ENCODE data around the gene GJB3. TPM values are rescaled to one million over a fixed set of nuclear protein-coding genes. Genes with fewer than 3 reads are reported as not detected.
"Not testable (repeated sequence)": the region's sequence is repeated elsewhere in the genome, so short reads cannot be mapped to it uniquely, and the experiment has no call there.

The GJB3 gene
- total RNA-seq, 1 experiment from 2014 or later, result not detected

DNA sequence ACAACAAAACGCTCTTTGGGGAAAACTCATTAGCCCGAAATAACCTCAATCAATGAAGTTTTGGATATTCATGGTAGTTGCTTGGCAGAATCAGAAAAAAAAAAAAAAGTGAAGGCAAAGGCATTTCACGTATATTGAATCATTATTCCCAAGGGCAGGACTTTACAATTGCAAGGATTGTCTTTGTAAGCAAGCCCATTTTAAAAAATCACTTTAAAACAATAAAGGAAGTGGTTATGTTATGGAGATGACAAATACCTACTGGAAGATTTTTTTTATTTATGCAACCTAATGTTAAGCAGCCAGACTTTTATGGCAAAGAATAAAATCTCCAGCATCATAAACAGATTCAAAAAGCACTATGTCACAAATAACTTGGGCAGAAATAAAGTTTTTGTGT, 12.2 kb upstream of the GJB3 start:
- H3K4me1 ChIP-seq (replicated peaks), result no peaks in the 10 kb centered on the region; the same call in 1 of the 2 replicates
- no peak for DNase-seq (ENCODE audit: low read depth in 1 of 2, low spot score in 2 of 2)
- no peak overlapping the region for H3K27ac ChIP-seq
- H3K4me3 ChIP-seq, result no peak overlapping the region
- H3K27me3 ChIP-seq (replicated peaks), result 0 out of 2 replicates have a peak, but pooled peaks cover 6% of the 10 kb centered on the region
- H3K9me3 ChIP-seq (replicated peaks), result no peaks in the 10 kb centered on the region
- H3K36me3 ChIP-seq, result no peaks in the 10 kb centered on the region

DNA sequence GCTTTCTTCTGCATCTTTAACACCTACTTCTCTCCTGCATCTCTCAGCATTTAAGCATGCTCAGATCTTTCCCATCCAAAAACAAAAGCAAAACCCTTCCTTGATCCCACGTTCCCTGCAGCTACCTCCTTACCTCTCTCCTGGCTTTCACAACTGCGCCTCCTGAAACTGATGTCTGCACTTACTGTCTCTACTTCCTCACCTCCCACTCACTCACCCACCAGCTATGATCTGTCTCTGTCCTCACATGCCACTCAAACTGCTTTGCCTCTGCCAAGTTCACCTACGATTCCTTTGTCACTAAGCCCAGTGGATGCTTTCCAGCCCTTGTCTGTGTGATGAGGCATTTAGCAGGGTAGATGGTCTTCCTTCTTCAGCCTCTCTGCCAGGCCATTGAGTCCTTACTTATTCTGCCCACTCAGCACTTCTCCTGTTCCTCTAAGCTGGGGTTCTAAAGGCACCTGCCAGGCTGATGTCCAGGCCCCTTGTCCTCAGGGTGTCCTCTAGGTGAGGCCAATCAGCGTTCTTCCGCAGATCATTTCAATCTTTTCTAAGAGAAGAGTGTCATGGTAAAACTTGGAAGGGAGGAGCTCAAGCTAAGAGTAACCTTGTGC, 10.0 kb upstream of the GJB3 start:
- no peak overlapping the region for H3K27ac ChIP-seq
- no peaks in the 10 kb centered on the region for H3K36me3 ChIP-seq
- H3K27me3 ChIP-seq (replicated peaks), result peaks cover 9% of the 10 kb centered on the region; the same call in 1 of the 2 replicates
- no peaks in the 10 kb centered on the region for H3K4me1 ChIP-seq (replicated peaks)
- no peaks in the 10 kb centered on the region for H3K9me3 ChIP-seq (replicated peaks)
- H3K4me3 ChIP-seq, result no peak overlapping the region
- no peak for DNase-seq (ENCODE audit: low read depth in 1 of 2, low spot score in 2 of 2)

DNA sequence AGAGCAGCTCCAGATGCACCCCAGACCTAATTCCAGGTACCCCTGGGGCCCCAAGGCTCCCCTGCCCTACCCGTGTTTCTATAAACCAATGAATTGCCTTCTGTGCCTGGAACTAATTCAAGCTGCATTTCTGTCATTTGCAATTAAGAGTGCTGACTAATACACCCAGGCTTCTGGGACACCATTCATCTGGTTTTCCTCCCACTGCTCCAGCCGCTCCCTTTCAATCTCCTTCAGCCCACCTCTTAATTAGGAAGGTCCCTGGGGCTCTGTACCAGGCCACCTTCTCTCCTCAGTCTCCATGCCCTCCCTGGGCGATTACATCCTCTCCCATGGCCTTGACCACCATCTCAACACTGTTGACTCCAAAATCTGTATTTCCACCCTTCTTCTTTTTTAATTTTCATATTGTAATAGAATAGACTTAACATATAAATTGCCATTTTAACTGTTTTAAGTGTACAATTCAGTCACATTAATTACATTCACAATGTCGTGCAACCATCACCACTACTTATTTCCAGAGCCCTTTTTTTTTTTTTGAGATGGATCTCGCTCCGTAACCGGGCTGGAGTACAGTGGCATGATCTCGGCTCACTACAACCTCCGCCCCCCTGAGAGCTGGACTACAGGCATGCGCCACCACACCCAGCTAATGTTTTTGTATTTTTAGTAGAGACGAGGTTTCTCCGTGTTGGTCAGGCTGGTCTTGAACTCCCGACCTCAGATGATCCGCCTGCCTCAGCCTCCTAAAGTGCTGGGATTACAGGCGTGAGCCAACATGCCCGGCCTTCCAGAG, 9.2 kb upstream of the GJB3 start:
- Histone ChIP-seq H3K9me3 (replicated peaks) (no peaks in the 10 kb centered on the region), H3K36me3 (no peaks in the 10 kb centered on the region), H3K4me1 (replicated peaks) (no peaks in the 10 kb centered on the region), H3K27ac (no peak overlapping the region), H3K4me3 (no peak overlapping the region), H3K27me3 (replicated peaks) (peaks cover 14% of the 10 kb centered on the region; the same call in 1 of the 2 replicates)
- no peak for DNase-seq (ENCODE audit: low read depth in 1 of 2, low spot score in 2 of 2)

DNA sequence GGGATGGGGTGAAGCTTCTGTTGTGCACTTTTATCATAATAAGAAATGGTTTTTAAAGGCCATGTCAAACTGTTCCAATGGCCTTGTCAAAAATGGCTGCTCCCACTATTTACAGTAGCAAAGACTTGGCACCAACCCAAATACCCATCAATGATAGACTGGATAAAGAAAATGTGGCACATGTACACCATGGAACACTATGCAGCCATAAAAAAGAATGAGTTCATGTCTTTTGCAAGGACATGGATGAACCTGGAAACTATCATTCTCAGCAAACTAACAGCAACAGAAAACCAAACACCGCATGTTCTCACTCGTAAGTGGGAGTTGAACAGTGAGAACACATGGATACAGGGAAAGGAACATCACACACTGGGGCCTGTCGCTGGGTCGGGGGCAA, 7.9 kb upstream of the GJB3 start:
- H3K9me3 ChIP-seq (replicated peaks); H3K4me3 ChIP-seq; H3K4me1 ChIP-seq (replicated peaks); DNase-seq (ENCODE audit: low read depth in 1 of 2, low spot score in 2 of 2); H3K27ac ChIP-seq; H3K36me3 ChIP-seq: not testable (repeated sequence)
- peaks cover 14% of the 10 kb centered on the region for H3K27me3 ChIP-seq (replicated peaks)

DNA sequence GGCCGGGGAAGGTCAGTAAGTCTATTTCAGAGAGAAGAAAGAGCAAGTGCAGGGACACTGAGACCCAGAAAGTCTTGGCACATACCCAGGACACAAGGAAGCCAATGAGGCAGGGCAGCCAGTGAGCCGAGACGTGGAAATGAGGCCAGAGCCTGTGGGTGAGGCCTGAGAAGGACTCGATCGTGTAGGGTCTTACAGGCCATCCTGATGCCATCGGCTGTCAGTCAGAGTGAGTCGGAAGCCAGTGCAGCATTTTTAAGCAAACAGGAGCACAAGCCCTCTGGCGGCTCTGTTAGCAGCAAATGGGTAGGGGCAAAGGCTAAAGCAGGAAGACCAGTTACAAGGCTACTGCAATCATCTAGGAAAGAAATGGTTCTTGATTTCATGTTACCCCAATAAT, 6.1 kb upstream of the GJB3 start:
- no peaks in the 10 kb centered on the region for H3K4me1 ChIP-seq (replicated peaks)
- no peak overlapping the region for H3K4me3 ChIP-seq
- no peak for DNase-seq (ENCODE audit: low read depth in 1 of 2, low spot score in 2 of 2)
- peaks cover 25% of the 10 kb centered on the region for H3K27me3 ChIP-seq (replicated peaks)
- no peaks in the 10 kb centered on the region for H3K9me3 ChIP-seq (replicated peaks)
- H3K36me3 ChIP-seq, result no peaks in the 10 kb centered on the region
- H3K27ac ChIP-seq, result no peak overlapping the region

DNA sequence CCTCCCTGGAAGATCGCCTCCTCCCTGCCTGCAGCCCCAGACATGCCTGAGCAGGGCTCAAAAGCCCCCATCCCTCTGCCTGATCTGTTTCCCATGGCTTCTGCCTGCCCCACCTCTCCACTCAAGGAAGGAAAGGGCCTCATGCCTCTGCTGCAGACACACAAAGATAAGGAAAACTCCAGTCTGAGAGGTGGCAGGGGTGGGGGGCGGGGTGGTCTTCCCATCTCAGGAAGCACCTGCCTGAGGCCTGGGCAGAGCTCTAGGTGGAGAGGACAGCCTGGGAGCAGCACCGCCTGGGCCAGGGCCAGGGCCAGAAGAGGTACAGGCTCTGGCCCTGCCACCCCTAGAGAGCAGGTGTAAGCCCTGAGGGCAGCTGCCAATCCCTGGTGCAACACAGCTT, 4.1 kb upstream of the GJB3 start:
- Histone ChIP-seq H3K4me3 (no peak overlapping the region), H3K4me1 (replicated peaks) (0 out of 2 replicates have a peak, but pooled peaks cover 5% of the 10 kb centered on the region), H3K27ac (no peak overlapping the region), H3K27me3 (replicated peaks) (peaks cover 43% of the 10 kb centered on the region), H3K36me3 (no peaks in the 10 kb centered on the region), H3K9me3 (replicated peaks) (no peaks in the 10 kb centered on the region)
- DNase-seq (ENCODE audit: low read depth in 1 of 2, low spot score in 2 of 2), result no peak

DNA sequence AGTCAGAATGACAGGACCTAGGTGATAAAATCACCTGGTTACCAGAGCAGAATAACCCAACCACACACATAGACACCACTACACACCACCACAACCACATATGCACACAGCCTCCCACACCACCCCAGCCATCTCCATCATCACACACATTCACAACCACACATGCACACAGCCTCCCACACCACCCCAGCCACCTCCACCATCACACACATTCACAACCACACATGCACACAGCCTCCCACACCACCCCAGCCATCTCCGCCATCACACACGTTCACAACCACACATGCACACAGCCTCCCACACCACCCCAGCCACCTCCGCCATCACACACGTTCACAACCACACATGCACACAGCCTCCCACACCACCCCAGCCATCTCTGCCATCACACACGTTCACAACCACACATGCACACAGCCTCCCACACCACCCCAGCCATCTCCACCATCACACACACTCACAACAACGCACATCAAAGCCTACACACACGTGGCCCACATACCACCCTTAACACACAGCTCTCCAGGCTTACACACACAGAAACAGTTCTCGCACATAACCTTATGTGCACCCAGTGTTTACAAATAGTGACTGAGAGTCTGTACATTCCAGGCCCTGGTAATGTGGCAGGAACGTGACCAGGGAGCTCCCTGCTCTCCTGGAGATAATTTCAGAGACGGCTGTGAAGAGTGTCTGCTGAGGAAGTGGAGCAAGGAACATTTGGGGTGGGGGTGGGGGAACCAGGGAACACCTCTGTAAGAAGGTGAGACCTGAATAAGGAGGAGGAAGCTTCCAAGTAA, 3.3 kb upstream of the GJB3 start:
- Histone ChIP-seq H3K27ac (no peak overlapping the region), H3K27me3 (replicated peaks) (peaks cover 50% of the 10 kb centered on the region), H3K4me1 (replicated peaks) (0 out of 2 replicates have a peak, but pooled peaks cover 5% of the 10 kb centered on the region), H3K36me3 (no peaks in the 10 kb centered on the region), H3K4me3 (no peak overlapping the region), H3K9me3 (replicated peaks) (no peaks in the 10 kb centered on the region)
- DNase-seq (ENCODE audit: low read depth in 1 of 2, low spot score in 2 of 2), result no peak

DNA sequence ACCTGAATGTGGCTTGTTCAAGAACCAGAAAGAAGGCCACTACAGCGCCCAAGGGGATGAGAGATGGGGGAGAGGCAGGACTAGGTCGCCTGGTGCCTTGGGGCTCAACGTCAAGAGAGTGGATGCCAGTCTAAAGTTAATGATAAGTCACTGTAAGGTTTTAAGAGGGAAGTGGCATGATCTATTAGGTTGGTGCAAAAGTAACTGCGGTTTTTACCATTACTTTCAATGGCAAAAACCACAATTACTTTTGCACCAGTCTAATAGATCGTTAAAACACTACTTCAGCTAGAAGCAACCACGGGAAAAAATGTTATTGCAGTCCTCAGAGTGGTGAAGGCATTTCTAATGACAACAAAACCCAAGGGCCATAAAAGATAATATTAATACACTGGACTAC, 2.6 kb upstream of the GJB3 start:
- Histone ChIP-seq H3K27me3 (replicated peaks) (peaks cover 50% of the 10 kb centered on the region), H3K9me3 (replicated peaks) (no peaks in the 10 kb centered on the region), H3K4me3 (no peak overlapping the region), H3K36me3 (no peaks in the 10 kb centered on the region), H3K27ac (no peak overlapping the region), H3K4me1 (replicated peaks) (0 out of 2 replicates have a peak, but pooled peaks cover 5% of the 10 kb centered on the region)
- DNase-seq (ENCODE audit: low read depth in 1 of 2, low spot score in 2 of 2), result no peak

DNA sequence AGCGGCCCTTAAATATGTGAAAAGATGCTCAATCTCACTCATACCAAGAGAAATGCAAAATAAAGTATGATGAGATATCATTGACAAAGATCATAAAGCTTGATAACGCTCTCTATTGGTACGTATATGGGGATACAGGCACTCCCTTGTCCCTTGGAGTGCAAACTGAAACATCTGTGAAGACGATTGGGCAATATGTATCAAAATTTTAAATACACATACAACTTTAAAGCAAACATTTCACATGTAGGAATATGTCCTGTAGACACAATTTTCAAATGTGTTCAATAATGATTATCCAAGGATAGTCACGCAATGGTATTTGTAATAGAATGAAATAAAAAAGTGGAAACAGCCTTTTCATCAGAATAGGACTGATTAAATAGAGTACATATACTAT, 2.0 kb upstream of the GJB3 start:
- no peak overlapping the region for H3K27ac ChIP-seq
- DNase-seq (ENCODE audit: low read depth in 1 of 2, low spot score in 2 of 2), result no peak
- no peak overlapping the region for H3K4me3 ChIP-seq
- no peaks in the 10 kb centered on the region for H3K9me3 ChIP-seq (replicated peaks)
- no peaks in the 10 kb centered on the region for H3K36me3 ChIP-seq
- H3K4me1 ChIP-seq (replicated peaks), result 0 out of 2 replicates have a peak, but pooled peaks cover 5% of the 10 kb centered on the region
- peaks cover 50% of the 10 kb centered on the region for H3K27me3 ChIP-seq (replicated peaks)

DNA sequence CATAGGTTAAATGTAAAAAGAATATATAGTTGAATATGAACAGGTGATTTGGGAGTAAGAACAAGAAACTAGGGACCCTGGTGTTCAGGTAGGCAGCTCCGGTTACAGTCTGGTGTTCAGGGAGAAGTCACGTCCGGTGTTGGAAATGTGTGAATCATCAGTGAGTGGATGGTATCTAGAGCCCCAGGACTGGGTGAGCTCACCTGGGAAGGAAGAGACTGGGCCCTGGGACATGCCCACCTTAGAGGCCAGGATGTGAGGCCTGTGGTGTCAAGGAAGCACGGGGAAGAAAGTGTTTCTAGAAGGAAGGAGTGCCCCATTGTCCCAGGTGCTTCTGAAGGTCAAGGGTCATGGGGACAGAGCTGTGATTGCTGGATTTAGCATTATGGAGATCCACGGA, 1.5 kb upstream of the GJB3 start:
- no peak overlapping the region for H3K27ac ChIP-seq
- H3K4me1 ChIP-seq (replicated peaks), result 0 out of 2 replicates have a peak, but pooled peaks cover 5% of the 10 kb centered on the region
- H3K27me3 ChIP-seq (replicated peaks), result peaks cover 50% of the 10 kb centered on the region
- DNase-seq (ENCODE audit: low read depth in 1 of 2, low spot score in 2 of 2), result no peak
- H3K36me3 ChIP-seq, result no peaks in the 10 kb centered on the region
- H3K9me3 ChIP-seq (replicated peaks), result no peaks in the 10 kb centered on the region
- no peak overlapping the region for H3K4me3 ChIP-seq

DNA sequence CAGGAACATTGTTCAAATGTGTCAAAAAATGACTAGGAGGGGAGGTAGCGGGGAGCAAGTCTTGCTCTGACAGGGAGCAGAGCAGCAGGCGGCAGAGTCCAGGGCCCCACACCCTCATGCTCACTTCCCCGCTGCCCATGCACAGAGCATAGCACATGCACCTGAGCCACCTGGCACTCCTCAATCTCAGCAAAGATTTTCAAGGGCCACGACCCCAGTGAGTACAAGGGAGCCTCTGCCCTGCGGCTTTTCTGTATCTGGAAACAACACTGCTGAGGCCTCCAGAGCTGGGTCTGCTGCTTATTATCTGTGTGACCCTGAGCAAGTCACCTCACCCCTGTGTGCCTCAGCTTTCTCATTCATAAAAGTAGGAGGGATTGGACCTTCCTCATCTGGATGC, 1.1 kb upstream of the GJB3 start:
- Histone ChIP-seq H3K27me3 (replicated peaks) (peaks cover 52% of the 10 kb centered on the region), H3K27ac (no peak overlapping the region), H3K36me3 (no peaks in the 10 kb centered on the region), H3K4me1 (replicated peaks) (0 out of 2 replicates have a peak, but pooled peaks cover 5% of the 10 kb centered on the region), H3K4me3 (no peak overlapping the region), H3K9me3 (replicated peaks) (no peaks in the 10 kb centered on the region)
- DNase-seq (ENCODE audit: low read depth in 1 of 2, low spot score in 2 of 2), result no peak

DNA sequence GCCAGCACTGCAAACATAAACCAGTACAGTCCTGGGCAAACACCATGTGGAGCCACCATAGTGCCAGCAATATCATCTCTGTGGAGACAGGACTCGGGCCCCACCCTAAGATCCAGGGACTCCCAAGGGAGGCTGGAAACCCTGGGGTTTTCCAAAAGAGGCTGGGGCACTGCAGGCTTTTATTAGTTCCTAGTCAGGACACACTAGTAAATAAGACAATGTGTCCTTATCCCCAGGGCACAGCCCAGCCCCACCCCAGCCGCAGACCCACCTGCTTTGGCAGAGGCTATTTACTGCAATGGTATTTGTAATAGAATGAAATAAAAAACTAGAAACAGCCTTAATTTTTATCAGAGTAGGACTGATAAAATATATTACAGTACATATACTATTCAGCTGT, 486 bp upstream of the GJB3 start:
- H3K4me1 ChIP-seq (replicated peaks), result 0 out of 2 replicates have a peak, but pooled peaks cover 5% of the 10 kb centered on the region
- peaks cover 52% of the 10 kb centered on the region for H3K27me3 ChIP-seq (replicated peaks)
- no peaks in the 10 kb centered on the region for H3K9me3 ChIP-seq (replicated peaks)
- no peak overlapping the region for H3K27ac ChIP-seq
- no peaks in the 10 kb centered on the region for H3K36me3 ChIP-seq
- DNase-seq (ENCODE audit: low read depth in 1 of 2, low spot score in 2 of 2), result no peak
- no peak overlapping the region for H3K4me3 ChIP-seq

DNA sequence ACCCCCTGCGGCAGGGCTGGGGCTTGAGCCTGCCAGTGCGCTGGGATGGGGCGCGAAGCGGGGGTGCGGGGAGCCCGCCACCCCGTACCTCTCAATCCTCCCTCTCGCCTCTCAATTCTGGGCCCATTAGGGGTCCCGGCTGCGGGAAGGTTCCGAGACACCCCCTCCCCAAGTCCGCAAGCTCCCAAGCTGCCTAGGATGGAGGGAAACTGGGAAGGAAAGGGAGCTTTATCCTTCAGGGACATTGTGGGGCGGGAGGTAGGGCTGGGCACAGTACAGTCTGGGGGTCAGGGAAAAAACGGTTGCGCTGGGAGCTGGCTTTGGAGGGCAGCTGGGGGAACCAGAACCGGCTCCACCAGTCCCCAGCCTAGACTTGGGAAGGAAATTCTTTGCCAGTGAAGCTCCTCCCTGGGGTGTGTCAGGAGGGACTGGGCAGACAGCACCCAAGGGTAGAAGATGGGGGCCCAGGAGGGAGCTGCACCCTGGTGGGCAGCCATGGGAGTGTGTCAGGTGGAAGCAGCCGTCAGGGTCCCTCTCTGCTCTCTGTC, 904 bp downstream of the GJB3 start:
- Histone ChIP-seq H3K36me3 (no peaks in the 10 kb centered on the region), H3K4me1 (replicated peaks) (0 out of 2 replicates have a peak, but pooled peaks cover 5% of the 10 kb centered on the region), H3K27me3 (replicated peaks) (peaks cover 47% of the 10 kb centered on the region), H3K4me3 (no peak overlapping the region), H3K27ac (no peak overlapping the region), H3K9me3 (replicated peaks) (no peaks in the 10 kb centered on the region)
- no peak for DNase-seq (ENCODE audit: low read depth in 1 of 2, low spot score in 2 of 2)

Data from SJSA1 (cell line).